WTC11 (cell line): Measurements from ENCODE around the gene CRTAP.

Experiments
- CTCF ChIP-seq: fragments of 200-600 bp; IDR thresholded peaks from 2 replicates; pipeline ENCODE4 v1.8.0; 2022; ENCODE audit warnings: antibody characterized with exemption
- TCF7 ChIP-seq: sonication (generic); formaldehyde crosslinking; IDR thresholded peaks from 2 replicates; pipeline ENCODE4 v1.8.0; 2022; ENCODE audit warnings: mild to moderate bottlenecking, low read depth, missing genetic modification reagents, moderate library complexity

GRCh38 chr3:33104803-33105202 is 9.0 kb upstream of the CRTAP start:
- TF ChIP-seq CTCF: no peak
- no peak for TF ChIP-seq TCF7 (CRISPR knock-in tag)
